Gastroesophageal sphincter (tissue), 4 donors: ENCODE data around the gene FBXO31. TPM values are rescaled to one million over a fixed set of nuclear protein-coding genes. Genes with fewer than 3 reads are reported as not detected.

Experiments used
- ATAC-seq: fragments of 150-250 bp; one replicate; pipeline ENCODE4 v1.9.1; 2016; ENCODE audit warnings: mild to moderate bottlenecking, moderate library complexity
- H3K27ac ChIP-seq, 4 donors: fragments of 200-600 bp; sonication (generic) in 3 of 4; 1 replicate in 3 of 4; 2 replicates in 1 of 4; pipeline ENCODE4 v1.5.1; 2016 to 2019
- H3K27me3 ChIP-seq: fragments of 200-600 bp; sonication (generic); one replicate; pipeline ENCODE4 v1.5.1; 2019
- H3K36me3 ChIP-seq, 2 donors: fragments of 200-600 bp; sonication (generic); one replicate each; pipeline ENCODE4 v1.5.1; 2019; ENCODE audit warnings: control low read depth in 1 of 2
- H3K4me1 ChIP-seq, 3 donors: fragments of 200-600 bp; sonication (generic); 1 replicate in 2 of 3; 2 replicates in 1 of 3; pipeline ENCODE4 v1.5.1; 2016 to 2019; ENCODE audit warnings: control low read depth in 2 of 3
- H3K4me3 ChIP-seq, 2 donors: fragments of 200-600 bp; sonication (generic); one replicate each; pipeline ENCODE4 v1.5.1; 2019; ENCODE audit warnings: mild to moderate bottlenecking in 1 of 2, moderate library complexity in 1 of 2
- H3K9me3 ChIP-seq, 3 donors: fragments of 200-600 bp; sonication (generic); one replicate each; pipeline ENCODE4 v1.5.1; 2017 to 2019; ENCODE audit warnings: control low read depth in 2 of 3
- CTCF ChIP-seq, 4 experiments: fragments of 200-600 bp in 2 of 4; fragments of 450-650 bp in 2 of 4; sonication (generic) in 1 of 4; IDR thresholded peaks; one replicate each; pipeline ENCODE4 v1.5.1; 2017 to 2019; ENCODE audit warnings: antibody characterized with exemption in 4 of 4, mild to moderate bottlenecking in 2 of 4, moderate library complexity in 2 of 4
- EP300 ChIP-seq: sonication (generic); formaldehyde crosslinking; IDR thresholded peaks from one replicate; pipeline ENCODE4 v1.6.1; 2017; ENCODE audit warnings: antibody characterized with exemption, mild to moderate bottlenecking
- POLR2A ChIP-seq, 2 donors: fragments of 450-650 bp; IDR thresholded peaks; one replicate each; pipeline ENCODE4 v1.6.1; 2017; ENCODE audit warnings: antibody characterized with exemption in 2 of 2, mild to moderate bottlenecking in 2 of 2, moderate library complexity in 1 of 2
- POLR2AphosphoS5 ChIP-seq: sonication (generic); formaldehyde crosslinking; IDR thresholded peaks from one replicate; pipeline ENCODE4 v1.6.1; 2017; ENCODE audit warnings: antibody characterized with exemption
- WGBS, 2 donors: methylation state at CpG; one replicate each; pipeline ENCODE4 v1.1.5; 2018; ENCODE audit warnings: low coverage in 1 of 2; 5-methylcytosine and 5-hydroxymethylcytosine counted together
- total RNA-seq, 4 donors: library from RNA; depleted of rRNA; stranded (reverse); fragments of >200 nt; gene quantifications; one replicate each; pipeline ENCODE4 v1.1.0, GENCODE V29; 2016

FBXO31 gene
- total RNA-seq, 4 donors from 2014 or later = 69.2 to 141 (median 85.1) TPM

DNA sequence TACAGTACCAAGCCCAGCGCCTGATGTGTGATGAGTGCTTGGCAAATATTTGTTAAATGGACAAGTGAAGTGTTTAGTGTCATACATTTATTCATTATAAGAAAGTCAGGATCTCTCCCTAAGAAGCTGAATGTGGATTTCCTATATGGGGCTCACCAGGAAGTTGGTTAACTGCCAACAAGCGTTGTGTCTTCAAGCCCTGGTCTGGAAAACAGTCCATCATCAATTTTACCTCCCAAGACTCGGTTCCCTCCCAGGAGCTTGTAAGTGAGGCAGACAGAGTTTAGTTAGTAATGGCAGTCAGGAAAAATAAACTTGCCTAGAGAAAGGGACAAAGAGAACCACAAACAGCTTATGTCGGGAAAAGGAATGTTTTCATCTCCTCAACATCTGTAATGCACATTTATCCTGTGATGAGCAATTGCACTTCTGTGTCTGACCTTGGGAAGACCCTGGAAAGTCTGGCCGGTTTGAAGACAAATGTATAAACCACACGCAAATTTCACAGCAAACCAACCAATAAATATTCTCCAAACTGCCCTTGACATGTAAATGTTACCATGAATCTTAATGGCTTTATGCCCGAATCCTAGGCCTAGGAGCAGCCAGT lies 94.7 kb downstream of the FBXO31 start:
- Histone ChIP-seq H3K27ac (no peak overlapping the region), H3K36me3 (no peaks in the 10 kb centered on the region), H3K9me3 (peaks cover 0 to 12% (median 0%) of the 10 kb centered on the region in 3 donors), H3K4me3 (no peak overlapping the region), H3K27me3 (no peaks in the 10 kb centered on the region), H3K4me1 (no peaks in the 10 kb centered on the region)
- ATAC-seq = no peak
- no peak for TF ChIP-seq POLR2A (IDR thresholded peaks at IDR 0.05)
- TF ChIP-seq CTCF (IDR thresholded peaks at IDR 0.05) = no peak
- TF ChIP-seq POLR2AphosphoS5 = no peak
- no peak for TF ChIP-seq EP300
- 53 to 54% methylated on average over 5 to 7 of the region's 7 CpGs for WGBS, 2 donors

GRCh38 chr16:87286839-87287626 lies 96.5 kb downstream of the FBXO31 start:
- H3K4me1 ChIP-seq = no peaks in the 10 kb centered on the region
- no peaks in the 10 kb centered on the region for H3K27me3 ChIP-seq
- ATAC-seq = no peak
- no peaks in the 10 kb centered on the region for H3K36me3 ChIP-seq
- H3K4me3 ChIP-seq = no peak overlapping the region
- peaks cover 0 to 12% (median 0%) of the 10 kb centered on the region in 3 donors for H3K9me3 ChIP-seq
- 28 to 47% methylated on average over 8 of the region's 8 CpGs for WGBS, 2 donors
- H3K27ac ChIP-seq = no peak overlapping the region
- no peak for TF ChIP-seq POLR2A (IDR thresholded peaks at IDR 0.05)
- no peak for TF ChIP-seq EP300
- no peak for TF ChIP-seq CTCF (IDR thresholded peaks at IDR 0.05)
- TF ChIP-seq POLR2AphosphoS5 = no peak

DNA sequence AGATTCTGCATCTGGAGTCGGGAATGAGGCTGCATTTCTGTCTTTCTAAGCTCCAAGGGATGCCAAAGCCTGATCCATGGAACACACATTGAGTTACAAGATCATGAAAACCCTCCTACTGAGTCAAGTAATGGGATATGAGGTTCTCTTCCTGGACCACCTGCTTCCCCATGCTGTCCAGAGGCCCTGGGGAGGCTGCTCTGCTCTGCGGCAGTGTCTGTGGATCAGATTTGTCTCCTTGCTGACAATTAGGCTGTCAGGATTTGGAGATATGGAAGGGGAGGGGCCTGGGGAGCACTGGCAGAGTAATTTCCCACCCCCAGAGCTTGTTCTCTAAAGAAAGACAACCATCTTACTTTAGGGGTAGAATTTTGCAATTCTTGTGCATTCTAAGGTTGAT lies 99.4 kb downstream of the FBXO31 start:
- Histone ChIP-seq H3K27me3 (peaks cover 9% of the 10 kb centered on the region), H3K4me3 (no peak overlapping the region), H3K27ac (no peak overlapping the region), H3K36me3 (no peaks in the 10 kb centered on the region), H3K9me3 (peaks cover 0 to 12% (median 0%) of the 10 kb centered on the region in 3 donors), H3K4me1 (no peaks in the 10 kb centered on the region)
- no peak for ATAC-seq
- TF ChIP-seq POLR2AphosphoS5 = no peak
- TF ChIP-seq CTCF (IDR thresholded peaks at IDR 0.05) = no peak
- TF ChIP-seq POLR2A (IDR thresholded peaks at IDR 0.05) = no peak
- TF ChIP-seq EP300 = no peak
- WGBS, 2 donors = 57% methylated on average over 1 of the region's 2 CpGs; no CpG with 5 or more reads in 1 of the 2 donors

- Histone ChIP-seq H3K27me3 (peaks cover 46% of the 10 kb centered on the region), H3K4me1 (peaks cover 0 to 6% (median 2%) of the 10 kb centered on the region in 3 donors), H3K4me3 (no peak overlapping the region), H3K9me3 (no peaks in the 10 kb centered on the region), H3K36me3 (no peaks in the 10 kb centered on the region), H3K27ac (no peak overlapping the region)
- 56 to 71% methylated on average over 16 of the region's 18 CpGs for WGBS, 2 donors
- ATAC-seq = no peak
- TF ChIP-seq CTCF (IDR thresholded peaks at IDR 0.05) = no peak
- TF ChIP-seq POLR2A (IDR thresholded peaks at IDR 0.05) = no peak
- TF ChIP-seq EP300 = no peak
- TF ChIP-seq POLR2AphosphoS5 = no peak
Observed at GRCh38 chr16:87279094-87279658, 104.4 kb downstream of the FBXO31 start.
